PC-9 (cell line): ENCODE data around the gene C1orf232.

Experiments
- EZH2 ChIP-seq: fragments of 200-600 bp; sonication (generic); IDR thresholded peaks from 2 replicates; pipeline ENCODE4 v1.8.0; 2017; ENCODE audit warnings: antibody characterized with exemption, low read depth
- TF ChIP-seq, protein P1 (sequence below): fragments of 200-600 bp; sonication (generic); conservative IDR thresholded peaks from 2 replicates; pipeline ENCODE4 v1.6.1; 2017; ENCODE audit warnings: mixed run types, antibody characterized with exemption, mild to moderate bottlenecking, moderate library complexity

DNA sequence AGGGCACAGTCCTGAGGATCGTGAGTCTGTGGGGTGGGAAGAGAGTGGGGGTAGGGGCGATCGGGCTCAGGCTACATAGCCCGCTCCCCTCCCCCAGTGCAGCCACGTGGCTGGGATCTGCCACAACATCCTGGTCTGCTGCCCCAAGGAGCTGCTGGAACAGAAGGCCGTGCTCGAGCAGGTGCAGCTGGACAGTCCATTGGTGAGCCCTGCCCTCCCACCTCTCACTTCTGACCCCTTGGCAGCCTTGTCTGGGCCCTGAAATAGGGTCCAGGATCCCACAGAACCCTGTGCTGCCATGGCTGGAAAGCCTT, 13.6 kb upstream of the C1orf232 start:
- no peak for TF ChIP-seq EZH2
- TF ChIP-seq, protein P1, sequence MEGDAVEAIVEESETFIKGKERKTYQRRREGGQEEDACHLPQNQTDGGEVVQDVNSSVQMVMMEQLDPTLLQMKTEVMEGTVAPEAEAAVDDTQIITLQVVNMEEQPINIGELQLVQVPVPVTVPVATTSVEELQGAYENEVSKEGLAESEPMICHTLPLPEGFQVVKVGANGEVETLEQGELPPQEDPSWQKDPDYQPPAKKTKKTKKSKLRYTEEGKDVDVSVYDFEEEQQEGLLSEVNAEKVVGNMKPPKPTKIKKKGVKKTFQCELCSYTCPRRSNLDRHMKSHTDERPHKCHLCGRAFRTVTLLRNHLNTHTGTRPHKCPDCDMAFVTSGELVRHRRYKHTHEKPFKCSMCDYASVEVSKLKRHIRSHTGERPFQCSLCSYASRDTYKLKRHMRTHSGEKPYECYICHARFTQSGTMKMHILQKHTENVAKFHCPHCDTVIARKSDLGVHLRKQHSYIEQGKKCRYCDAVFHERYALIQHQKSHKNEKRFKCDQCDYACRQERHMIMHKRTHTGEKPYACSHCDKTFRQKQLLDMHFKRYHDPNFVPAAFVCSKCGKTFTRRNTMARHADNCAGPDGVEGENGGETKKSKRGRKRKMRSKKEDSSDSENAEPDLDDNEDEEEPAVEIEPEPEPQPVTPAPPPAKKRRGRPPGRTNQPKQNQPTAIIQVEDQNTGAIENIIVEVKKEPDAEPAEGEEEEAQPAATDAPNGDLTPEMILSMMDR = no peak
